Right lobe of liver (tissue), 6 donors: ENCODE results near the gene NUP153. TPM values are rescaled to one million over a fixed set of nuclear protein-coding genes. Genes with fewer than 3 reads are reported as not detected.
A peak's percentile ranks its signal among the peaks of the same experiment; 100 is the strongest.
"Not testable (repeated sequence)": the region's sequence is repeated elsewhere in the genome, so short reads cannot be mapped to it uniquely, and the experiment has no call there.

Experiments
- ATAC-seq, 4 donors: fragments of 200-7000 bp; cut with Tn5 transposase; one replicate each; pipeline ENCODE4 v1.9.1; 2020; ENCODE audit warnings: mild to moderate bottlenecking in 4 of 4, moderate library complexity in 4 of 4
- DNase-seq, 3 donors: peaks; one replicate each; pipeline ENCODE4 v3.0.0-alpha.2; 2020
- H3K27ac ChIP-seq, 3 donors: fragments of 200-600 bp; one replicate each; pipeline ENCODE4 v1.8.0; 2022
- H3K27me3 ChIP-seq, 2 donors: fragments of 200-600 bp; one replicate each; pipeline ENCODE4 v1.8.0; 2022
- H3K36me3 ChIP-seq, 4 donors: fragments of 200-600 bp; sonication (generic) in 1 of 4; one replicate each; pipeline versions ENCODE4 v1.5.1 to v1.8.0; 2017 to 2022; ENCODE audit warnings: control low read depth in 1 of 4
- H3K4me1 ChIP-seq, 4 donors: fragments of 200-600 bp; sonication (generic) in 1 of 4; one replicate each; pipeline versions ENCODE4 v1.5.1 to v1.8.0; 2017 to 2022; ENCODE audit warnings: control low read depth in 1 of 4
- H3K4me3 ChIP-seq, 3 donors: fragments of 200-600 bp; one replicate each; pipeline ENCODE4 v1.8.0; 2022
- H3K9me3 ChIP-seq, 4 donors: fragments of 200-600 bp; sonication (generic) in 1 of 4; one replicate each; pipeline versions ENCODE4 v1.5.1 to v1.8.0; 2017 to 2022; ENCODE audit warnings: control low read depth in 1 of 4
- CTCF ChIP-seq, 4 donors: fragments of 200-600 bp in 3 of 4; fragments of 450-650 bp in 1 of 4; IDR thresholded peaks; one replicate each; pipeline versions ENCODE4 v1.5.1 to v1.8.0; 2016 to 2022; ENCODE audit warnings: antibody characterized with exemption in 4 of 4, mild to moderate bottlenecking in 2 of 4
- POLR2A ChIP-seq: fragments of 450-650 bp; IDR thresholded peaks from one replicate; pipeline ENCODE4 v1.6.1; 2017; ENCODE audit warnings: antibody characterized with exemption, mild to moderate bottlenecking
- WGBS: methylation state at CpG from one replicate; pipeline ENCODE4 v1.1.6; 2018; ENCODE audit warnings: low coverage, low lambda C conversion rate; ENCODE audit not compliant: insufficient coverage; ENCODE audit errors: missing lambda C conversion rate; 5-methylcytosine and 5-hydroxymethylcytosine counted together
- intact Hi-C, 2 donors: fragments of 100-400 bp; cut with DNase I; formaldehyde crosslinking; loops; one replicate each; pipeline versions ENCODE4 v1.11.2 to v1.14.1; 2022
- long read RNA-seq: library from polyadenylated mRNA; unstranded; transcript quantifications from one replicate; pipeline ENCODE4 v2.0.0, GENCODE V29; 2019
- total RNA-seq, 6 experiments: library from RNA; depleted of rRNA in 2 of 6; stranded (reverse); fragments of >200 nt in 2 of 6; fragmentation: NEBNext Ultra II Directional in 3 of 6; extraction: Animal tissue kit (Norgen Biotek cat#: 25700) in 3 of 6; gene quantifications; one replicate each; pipeline versions ENCODE4 v1.1.0 to v1.2.4, GENCODE V29; 2016 to 2023
- donor health status: DM: no; HTN: yes; CAD: no.
- donor health status: DM: no; HTN: no; CAD: no.
- donor health status: DM: no; HTN: no; CAD: no.
- donor health status: DM: no; HTN: yes; CAD: no.
- donor health status: DM: no; HTN: yes; CAD: no.

NUP153 gene
- 10 to 100 TPM; 14.6 to 20.8 (median 19.0) TPM for total RNA-seq
- long read RNA-seq = 0 reads

GRCh38 chr6:17706580-17707370 lies at the start of gene NUP153:
Gene NUP153, minus strand, starts transcription at chr6:17706925. Its CDS starts 538 bp downstream, at chr6:17706387.
- peak; percentile 81 to 90 (median 86) for ATAC-seq
- peak; percentile 98 to 99 (median 99) for DNase-seq
- no peaks in the 10 kb centered on the region for H3K36me3 ChIP-seq
- 0% methylated on average over 18 of the region's 69 CpGs for WGBS
- peak; percentile 95 for TF ChIP-seq POLR2A
- no peak for TF ChIP-seq CTCF (IDR thresholded peaks at IDR 0.05)
- H3K27ac ChIP-seq = peak within 1 kb of the TSS; percentile 95 to 99 (median 98)
- intact Hi-C loops = no loop called here
- no peaks in the 10 kb centered on the region for H3K27me3 ChIP-seq
- no peaks in the 10 kb centered on the region for H3K9me3 ChIP-seq
- H3K4me1 ChIP-seq = peaks cover 0 to 31% (median 6%) of the 10 kb centered on the region in 4 donors
- H3K4me3 ChIP-seq = peak within 1 kb of the TSS; percentile 80 to 97 (median 94)

GRCh38 chr6:17754254-17754653 lies 47.5 kb upstream of the NUP153 start:
- DNase-seq (no peak), ATAC-seq (no peak)
- H3K27me3 ChIP-seq = no peaks in the 10 kb centered on the region
- TF ChIP-seq POLR2A = no peak
- TF ChIP-seq CTCF (IDR thresholded peaks at IDR 0.05) = no peak
- WGBS = 73% methylated on average over 2 of the region's 3 CpGs
- no peak overlapping the region for H3K27ac ChIP-seq
- intact Hi-C loops = no loop called here
- no peaks in the 10 kb centered on the region for H3K9me3 ChIP-seq
- no peaks in the 10 kb centered on the region for H3K36me3 ChIP-seq
- H3K4me3 ChIP-seq = no peak overlapping the region
- H3K4me1 ChIP-seq = no peaks in the 10 kb centered on the region

GRCh38 chr6:17745324-17745723 lies 38.6 kb upstream of the NUP153 start:
- DNase-seq, H3K4me1 ChIP-seq, H3K27me3 ChIP-seq, H3K9me3 ChIP-seq, intact Hi-C loops, H3K27ac ChIP-seq, H3K4me3 ChIP-seq, H3K36me3 ChIP-seq, ATAC-seq: not testable (repeated sequence)
- no CpG with 5 or more reads among the region's 35 CpGs for WGBS

GRCh38 chr6:17744757-17745308 lies 38.1 kb upstream of the NUP153 start:
- WGBS = no CpG with 5 or more reads among the region's 13 CpGs
- H3K27ac ChIP-seq, ATAC-seq, H3K4me1 ChIP-seq, H3K36me3 ChIP-seq, intact Hi-C loops, H3K4me3 ChIP-seq, H3K9me3 ChIP-seq, DNase-seq, H3K27me3 ChIP-seq: not testable (repeated sequence)

- DNase-seq = no peak
- TF ChIP-seq POLR2A (no peak), CTCF (IDR thresholded peaks at IDR 0.05) (no peak)
- no peak for ATAC-seq
- intact Hi-C loops = no loop called here
- Histone ChIP-seq H3K4me3 (no peak overlapping the region), H3K4me1 (no peaks in the 10 kb centered on the region), H3K27me3 (no peaks in the 10 kb centered on the region), H3K9me3 (no peaks in the 10 kb centered on the region), H3K27ac (no peak overlapping the region), H3K36me3 (no peaks in the 10 kb centered on the region)
- WGBS = 33% methylated on average over 3 of the region's 11 CpGs
These were observed 37.5 kb upstream of the NUP153 start for GRCh38 chr6:17744019-17744756.
